OCI-LY7 (cell line): ENCODE measurements around the gene ALG6. TPM values are rescaled to one million over a fixed set of nuclear protein-coding genes. Genes with fewer than 3 reads are reported as not detected.

Source experiments
- BruUV-seq: library from RNA; stranded (reverse); fragments of 400-500 nt; replicated peaks from 2 replicates; lab custom pipeline; 2021; lab: Mats Ljungman, UMichigan
- CTCF ChIA-PET: fragments of 300-600 bp; sonication (Branson Sonifier 250); formaldehyde crosslinking; loops from one replicate; lab custom pipeline; 2022; ENCODE audit warnings: antibody characterized with exemption; ENCODE audit not compliant: unreplicated experiment; lab: Charles Lee
- POLR2A ChIA-PET: fragments of 300-600 bp; sonication (Branson Sonifier 250); formaldehyde crosslinking; loops from one replicate; lab custom pipeline; 2022; ENCODE audit warnings: antibody characterized with exemption; lab: Charles Lee
- DNase-seq: peaks from one replicate; pipeline ENCODE4 v3.0.0-alpha.2; 2015; ENCODE audit warnings: low spot score
- H2AFZ ChIP-seq: fragments of 200-600 bp; sonication (generic), shearing (Covaris generic); 2 replicates; pipeline ENCODE4 v1.6.1; 2014; ENCODE audit warnings: mild to moderate bottlenecking, antibody characterized with exemption, low read length, moderate library complexity
- H3K27ac ChIP-seq: fragments of 200-600 bp; sonication (generic); 2 replicates; pipeline ENCODE4 v1.5.1; 2014; ENCODE audit warnings: mixed run types, low read depth, mild to moderate bottlenecking, moderate library complexity, low read length, inconsistent platforms; ENCODE audit not compliant: poor library complexity, severe bottlenecking
- H3K36me3 ChIP-seq: fragments of 200-600 bp; sonication (generic); 2 replicates; pipeline ENCODE4 v1.6.1; 2014; ENCODE audit warnings: mild to moderate bottlenecking, antibody characterized with exemption, low read length, moderate library complexity, mixed read lengths; ENCODE audit not compliant: insufficient read depth
- H3K4me1 ChIP-seq: fragments of 200-600 bp; sonication (generic); 2 replicates; pipeline ENCODE4 v1.5.1; 2014; ENCODE audit warnings: mild to moderate bottlenecking, low read length; ENCODE audit not compliant: insufficient read depth, poor library complexity, severe bottlenecking
- H3K4me2 ChIP-seq: fragments of 200-600 bp; sonication (generic); 2 replicates; pipeline ENCODE4 v1.6.1; 2014; ENCODE audit warnings: mild to moderate bottlenecking, low read length
- H3K4me3 ChIP-seq: fragments of 200-600 bp; sonication (generic); 2 replicates; pipeline ENCODE4 v1.5.1; 2014; ENCODE audit warnings: mild to moderate bottlenecking, low read depth, low read length; ENCODE audit not compliant: poor library complexity, severe bottlenecking
- H3K79me2 ChIP-seq: fragments of 200-600 bp; sonication (generic); 2 replicates; pipeline ENCODE4 v1.6.1; 2016; ENCODE audit warnings: low read depth, mild to moderate bottlenecking, low read length, moderate library complexity, mixed read lengths; ENCODE audit not compliant: insufficient read depth
- H3K9me2 ChIP-seq: fragments of 200-600 bp; sonication (generic); 2 replicates; pipeline ENCODE4 v1.6.1; 2016; ENCODE audit warnings: mild to moderate bottlenecking, low read length, mixed read lengths; ENCODE audit not compliant: insufficient read depth
- H3K9me3 ChIP-seq: fragments of 200-600 bp; sonication (generic); 2 replicates; pipeline ENCODE4 v1.6.1; 2014; ENCODE audit warnings: mild to moderate bottlenecking, mixed run types, low read length, mixed read lengths
- H4K20me1 ChIP-seq: fragments of 200-600 bp; sonication (generic); 2 replicates; pipeline ENCODE4 v1.6.1; 2014; ENCODE audit warnings: mild to moderate bottlenecking, antibody characterized with exemption, low read length, moderate library complexity, mixed read lengths; ENCODE audit not compliant: insufficient read depth
- CTCF ChIP-seq: fragments of 200-600 bp; sonication (generic); conservative IDR thresholded peaks from 2 replicates; pipeline ENCODE4 v1.5.1; 2014; ENCODE audit warnings: mild to moderate bottlenecking, antibody characterized with exemption, low read length, moderate library complexity, mixed read lengths
- EZH2phosphoT487 ChIP-seq: fragments of 200-600 bp; sonication (generic); IDR thresholded peaks from 2 replicates; pipeline ENCODE4 v1.6.1; 2018; ENCODE audit warnings: low read depth, borderline replicate concordance, mild to moderate bottlenecking, mixed run types, antibody characterized with exemption, low read length, moderate library complexity, mixed read lengths
- intact Hi-C: fragments of 100-400 bp; cut with micrococcal nuclease; formaldehyde crosslinking; loops from one replicate; pipeline ENCODE4 v1.10.0; 2022; ENCODE audit not compliant: unreplicated experiment
- microRNA-seq: library from miRNA; unstranded; fragments of <30 nt; microRNA quantifications from one replicate; pipeline ENCODE4 v1.2.0, GENCODE V29; 2022; ENCODE audit warnings: borderline replicate concordance
- small RNA-seq: library from RNA; depleted of rRNA; stranded (forward); fragments of <200 nt; gene quantifications from one replicate; pipeline ENCODE3, GENCODE V24; 2014
- total RNA-seq, 2 experiments: library from RNA; depleted of rRNA in 1 of 2; stranded (reverse); fragments of >200 nt in 1 of 2; shearing (Covaris generic) in 1 of 2; gene quantifications; 2 replicates each; pipeline ENCODE4 v1.2.3, GENCODE V29; 2014 to 2022

ALG6 gene
- total RNA-seq, 2 experiments from 2014 or later: 29.3 to 34.1 TPM

DNA sequence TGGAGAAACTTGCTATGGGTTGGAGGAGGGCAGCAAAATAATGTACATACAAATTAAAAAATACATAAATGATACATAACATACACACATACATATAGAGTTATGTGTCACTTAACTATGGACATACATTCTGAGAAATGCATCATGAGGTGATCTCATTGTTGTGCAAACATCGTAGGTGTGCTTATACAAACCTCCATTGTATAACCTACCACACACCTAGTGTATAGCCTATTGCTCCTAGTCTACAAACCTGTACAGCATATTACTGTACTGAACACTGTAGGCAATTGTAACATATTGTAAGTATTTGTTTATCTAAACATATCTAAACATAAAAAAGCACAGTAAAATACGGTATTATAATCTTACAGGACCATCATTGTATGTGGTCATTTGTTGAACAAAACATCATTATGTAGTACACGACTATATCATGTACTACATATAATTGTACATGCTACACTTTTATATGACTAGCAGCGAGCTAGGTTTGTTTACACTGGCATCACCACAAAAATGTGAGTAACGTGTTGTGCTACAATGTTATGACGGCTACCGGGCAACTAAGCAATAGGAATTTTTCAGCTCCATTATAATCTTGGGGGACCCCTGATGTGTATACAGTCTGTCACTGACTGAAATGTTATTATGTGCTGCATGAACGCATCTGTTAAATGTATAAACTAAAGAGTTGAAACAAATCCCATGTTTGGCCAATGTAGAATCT, 120.1 kb downstream of the ALG6 start:
- no peaks in the 10 kb centered on the region for H3K4me1 ChIP-seq
- no peaks in the 10 kb centered on the region for H4K20me1 ChIP-seq
- POLR2A ChIA-PET: interaction anchor here (0.9 kb wide), 1 partner anchor 1027 kb away, joined by 3 read pairs; no protein-coding TSS in a partner anchor
- no peak overlapping the region for H3K27ac ChIP-seq
- intact Hi-C loops: no loop called here
- TF ChIP-seq EZH2phosphoT487 (no peak), CTCF (no peak)
- no peaks in the 10 kb centered on the region for H3K9me2 ChIP-seq
- no peak overlapping the region for H3K4me3 ChIP-seq
- no TSS peak for BruUV-seq
- CTCF ChIA-PET: no interaction called here
- H3K4me2 ChIP-seq: no peak overlapping the region
- no peaks in the 10 kb centered on the region for H3K9me3 ChIP-seq
- H3K79me2 ChIP-seq: peaks cover 8% of the 10 kb centered on the region; the same call in 1 of the 2 replicates
- no peak overlapping the region for H2AFZ ChIP-seq
- H3K36me3 ChIP-seq: peaks cover 49% of the 10 kb centered on the region
- DNase-seq: no peak

Small RNA genes lying within 50 kb of the gene (microRNA-seq; reads per million reads assigned to microRNA genes)
- gene MIR6068: not detected

Small RNA genes lying within 50 kb of the gene (small RNA-seq; reads per million reads assigned to genes)
- gene MIR6068: not detected
- gene RF00019: not detected

Other genes starting within 250 kb of the ALG6 start
- gene FOXD3, start 45.1 kb upstream of the ALG6 start, total RNA-seq (2014; rRNA removed; shearing (Covaris generic)): 0.06 TPM in 1 of 2 replicates, not detected in the other
- gene FOXD3, start 45.1 kb upstream of the ALG6 start, total RNA-seq (2022): not detected in 2 replicates
- 91.5 and 97.5 TPM in 2 replicates for gene ITGB3BP, start 155.6 kb downstream of the ALG6 start, total RNA-seq (2014; rRNA removed; shearing (Covaris generic))
- gene ITGB3BP, start 155.6 kb downstream of the ALG6 start, total RNA-seq (2022): 97.0 and 113 TPM in 2 replicates
- gene EFCAB7, start 155.9 kb downstream of the ALG6 start, total RNA-seq (2014; rRNA removed; shearing (Covaris generic)): 7.1 and 10.5 TPM in 2 replicates
- gene EFCAB7, start 155.9 kb downstream of the ALG6 start, total RNA-seq (2022): 10.4 and 11.8 TPM in 2 replicates
- gene PGM1, start 225.8 kb downstream of the ALG6 start, total RNA-seq (2014; rRNA removed; shearing (Covaris generic)): 39.2 and 43.2 TPM in 2 replicates
- 45.4 and 56.9 TPM in 2 replicates for gene PGM1, start 225.8 kb downstream of the ALG6 start, total RNA-seq (2022)